ENCODE results near the gene STN1.
A peak's percentile ranks its signal among the peaks of the same experiment; 100 is the strongest.

Gene STN1

GRCh38 chr10:103835096-103836050 is 82.6 kb downstream of the STN1 start:
- Histone ChIP-seq H3K36me3 (ENCODE audit: insufficient read depth, low read length) (no peaks in the 10 kb centered on the region), H3K9ac (ENCODE audit: low read depth, low read length) (no peak overlapping the region), H3K4me1 (ENCODE audit: insufficient read depth, low read length) (peaks cover 36% of the 10 kb centered on the region), H3K27ac (ENCODE audit: low read depth, low read length) (no peak overlapping the region), H3K9me3 (ENCODE audit: insufficient read depth, low read depth, low read length) (no peaks in the 10 kb centered on the region; the same call in 1 of the 2 replicates), H3K27me3 (ENCODE audit: insufficient read depth, low read length) (no peaks in the 10 kb centered on the region), H3K4me3 (ENCODE audit: low read length) (no peak overlapping the region)
- 83% methylated on average over 20 of the region's 20 CpGs for WGBS

GRCh38 chr10:103834436-103835095 is 83.4 kb downstream of the STN1 start:
- no peak overlapping the region for H3K4me3 ChIP-seq (ENCODE audit: low read length)
- H3K27me3 ChIP-seq (ENCODE audit: insufficient read depth, low read length), result no peaks in the 10 kb centered on the region
- H3K9me3 ChIP-seq (ENCODE audit: insufficient read depth, low read depth, low read length), result no peaks in the 10 kb centered on the region; the same call in 1 of the 2 replicates
- 65% methylated on average over 5 of the region's 5 CpGs for WGBS
- H3K36me3 ChIP-seq (ENCODE audit: insufficient read depth, low read length), result no peaks in the 10 kb centered on the region
- no peak overlapping the region for H3K27ac ChIP-seq (ENCODE audit: low read depth, low read length)
- H3K9ac ChIP-seq (ENCODE audit: low read depth, low read length), result no peak overlapping the region
- H3K4me1 ChIP-seq (ENCODE audit: insufficient read depth, low read length), result peaks cover 36% of the 10 kb centered on the region

DNA sequence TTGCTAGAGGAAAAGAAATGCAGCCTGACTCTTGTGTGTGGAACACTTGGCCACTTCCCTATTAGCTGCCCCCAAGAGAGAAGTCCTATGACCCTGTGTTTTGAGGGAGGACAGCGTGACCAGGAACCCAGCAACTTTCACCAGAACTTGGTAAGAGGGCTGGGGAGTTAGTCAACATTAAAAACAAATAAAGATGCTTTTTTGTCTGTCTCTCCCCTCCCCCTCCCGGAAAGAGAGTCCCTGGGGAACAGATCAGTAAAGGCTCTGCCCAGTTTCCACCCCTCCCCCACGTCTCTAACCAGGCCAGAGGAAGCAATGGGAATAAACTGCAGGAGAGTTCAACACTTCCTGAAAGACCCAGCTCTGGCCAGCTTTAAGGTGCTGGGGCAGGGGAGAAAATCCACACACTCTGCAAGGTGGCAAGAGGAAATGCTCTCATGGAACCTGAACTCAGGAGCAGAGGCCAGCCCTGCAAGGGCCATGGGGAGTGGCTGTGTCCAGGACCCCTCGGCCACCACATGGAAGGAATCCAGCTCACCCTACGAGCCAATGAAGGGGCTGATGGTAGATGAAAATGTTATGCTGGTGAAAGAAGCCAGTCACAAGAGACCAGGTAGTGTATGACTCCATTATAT is 84.1 kb downstream of the STN1 start:
- Histone ChIP-seq H3K36me3 (ENCODE audit: insufficient read depth, low read length) (no peaks in the 10 kb centered on the region), H3K27me3 (ENCODE audit: insufficient read depth, low read length) (no peaks in the 10 kb centered on the region), H3K9me3 (ENCODE audit: insufficient read depth, low read depth, low read length) (no peaks in the 10 kb centered on the region; the same call in 1 of the 2 replicates), H3K4me3 (ENCODE audit: low read length) (0 out of 2 replicates have a peak overlapping the region, but pooled peaks have one; percentile 7), H3K4me1 (ENCODE audit: insufficient read depth, low read length) (peaks cover 33% of the 10 kb centered on the region), H3K9ac (ENCODE audit: low read depth, low read length) (no peak overlapping the region; the same call in 1 of the 2 replicates), H3K27ac (ENCODE audit: low read depth, low read length) (peak overlapping the region; percentile 52)
- WGBS, result 33% methylated on average over 5 of the region's 5 CpGs

DNA sequence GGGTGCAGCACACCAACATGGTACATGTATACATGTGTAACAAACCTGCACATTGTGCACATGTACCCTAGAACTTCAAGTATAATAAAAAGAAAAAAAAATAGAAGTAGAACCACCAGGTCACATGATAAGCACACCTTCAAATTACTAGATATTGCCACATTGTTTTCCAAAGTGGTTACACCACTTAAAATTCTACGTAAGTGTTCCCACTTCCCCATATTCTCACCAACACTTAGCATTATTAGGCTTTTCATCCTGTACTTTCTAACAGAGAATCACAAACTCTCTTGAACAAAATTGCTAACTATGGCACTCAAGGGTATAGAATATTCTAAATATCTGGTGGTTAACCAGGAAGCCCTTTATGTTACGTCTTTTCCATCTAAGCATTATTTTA is 85.2 kb downstream of the STN1 start:
- H3K4me1 ChIP-seq (ENCODE audit: insufficient read depth, low read length), result peaks cover 31% of the 10 kb centered on the region
- no peak overlapping the region for H3K4me3 ChIP-seq (ENCODE audit: low read length)
- no peaks in the 10 kb centered on the region for H3K27me3 ChIP-seq (ENCODE audit: insufficient read depth, low read length)
- no peaks in the 10 kb centered on the region for H3K36me3 ChIP-seq (ENCODE audit: insufficient read depth, low read length)
- WGBS, result 98% methylated on average over 2 of the region's 2 CpGs
- H3K9ac ChIP-seq (ENCODE audit: low read depth, low read length), result no peak overlapping the region
- H3K27ac ChIP-seq (ENCODE audit: low read depth, low read length), result no peak overlapping the region
- no peaks in the 10 kb centered on the region; the same call in 1 of the 2 replicates for H3K9me3 ChIP-seq (ENCODE audit: insufficient read depth, low read depth, low read length)
